ENCODE data around the gene TMEM95. TPM values are rescaled to one million over a fixed set of nuclear protein-coding genes. Genes with fewer than 3 reads are reported as not detected.
A peak's percentile ranks its signal among the peaks of the same experiment; 100 is the strongest.

The TMEM95 gene
- total and polyA plus RNA-seq, 10 of the 15 experiments (the other 5 are each of a cell fraction or from before 2014, with no cell fraction given): 0.05 to 0.28 TPM; not detected in 8

- TF ChIP-seq, protein P1, sequence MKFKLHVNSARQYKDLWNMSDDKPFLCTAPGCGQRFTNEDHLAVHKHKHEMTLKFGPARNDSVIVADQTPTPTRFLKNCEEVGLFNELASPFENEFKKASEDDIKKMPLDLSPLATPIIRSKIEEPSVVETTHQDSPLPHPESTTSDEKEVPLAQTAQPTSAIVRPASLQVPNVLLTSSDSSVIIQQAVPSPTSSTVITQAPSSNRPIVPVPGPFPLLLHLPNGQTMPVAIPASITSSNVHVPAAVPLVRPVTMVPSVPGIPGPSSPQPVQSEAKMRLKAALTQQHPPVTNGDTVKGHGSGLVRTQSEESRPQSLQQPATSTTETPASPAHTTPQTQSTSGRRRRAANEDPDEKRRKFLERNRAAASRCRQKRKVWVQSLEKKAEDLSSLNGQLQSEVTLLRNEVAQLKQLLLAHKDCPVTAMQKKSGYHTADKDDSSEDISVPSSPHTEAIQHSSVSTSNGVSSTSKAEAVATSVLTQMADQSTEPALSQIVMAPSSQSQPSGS (IDR thresholded peaks at IDR 0.05; ENCODE audit: low read length): no peak
- no peak for TF ChIP-seq ZBTB11 (CRISPR knock-in tag; IDR thresholded peaks at IDR 0.05)
- TF ChIP-seq, protein P2, sequence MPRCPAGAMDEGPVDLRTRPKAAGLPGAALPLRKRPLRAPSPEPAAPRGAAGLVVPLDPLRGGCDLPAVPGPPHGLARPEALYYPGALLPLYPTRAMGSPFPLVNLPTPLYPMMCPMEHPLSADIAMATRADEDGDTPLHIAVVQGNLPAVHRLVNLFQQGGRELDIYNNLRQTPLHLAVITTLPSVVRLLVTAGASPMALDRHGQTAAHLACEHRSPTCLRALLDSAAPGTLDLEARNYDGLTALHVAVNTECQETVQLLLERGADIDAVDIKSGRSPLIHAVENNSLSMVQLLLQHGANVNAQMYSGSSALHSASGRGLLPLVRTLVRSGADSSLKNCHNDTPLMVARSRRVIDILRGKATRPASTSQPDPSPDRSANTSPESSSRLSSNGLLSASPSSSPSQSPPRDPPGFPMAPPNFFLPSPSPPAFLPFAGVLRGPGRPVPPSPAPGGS (IDR thresholded peaks at IDR 0.05; ENCODE audit: borderline replicate concordance, insufficient read depth, low read depth, low read length, poor library complexity, severe bottlenecking): no peak
- TF ChIP-seq ZNF622 (IDR thresholded peaks at IDR 0.05): no peak
- no peak for TF ChIP-seq RUNX3 (IDR thresholded peaks at IDR 0.05; ENCODE audit: low read length)
- TF ChIP-seq SPI1 (IDR thresholded peaks at IDR 0.05; ENCODE audit: borderline replicate concordance, insufficient read depth, low read depth, low read length): no peak
- TF ChIP-seq BMI1 (IDR thresholded peaks at IDR 0.05; ENCODE audit: borderline replicate concordance): no peak
- TF ChIP-seq RAD21 (IDR thresholded peaks at IDR 0.05; ENCODE audit: insufficient read depth, low read depth, low read length): peak; percentile 39; the same call in 1 of the 2 replicates
- TF ChIP-seq, protein P3, sequence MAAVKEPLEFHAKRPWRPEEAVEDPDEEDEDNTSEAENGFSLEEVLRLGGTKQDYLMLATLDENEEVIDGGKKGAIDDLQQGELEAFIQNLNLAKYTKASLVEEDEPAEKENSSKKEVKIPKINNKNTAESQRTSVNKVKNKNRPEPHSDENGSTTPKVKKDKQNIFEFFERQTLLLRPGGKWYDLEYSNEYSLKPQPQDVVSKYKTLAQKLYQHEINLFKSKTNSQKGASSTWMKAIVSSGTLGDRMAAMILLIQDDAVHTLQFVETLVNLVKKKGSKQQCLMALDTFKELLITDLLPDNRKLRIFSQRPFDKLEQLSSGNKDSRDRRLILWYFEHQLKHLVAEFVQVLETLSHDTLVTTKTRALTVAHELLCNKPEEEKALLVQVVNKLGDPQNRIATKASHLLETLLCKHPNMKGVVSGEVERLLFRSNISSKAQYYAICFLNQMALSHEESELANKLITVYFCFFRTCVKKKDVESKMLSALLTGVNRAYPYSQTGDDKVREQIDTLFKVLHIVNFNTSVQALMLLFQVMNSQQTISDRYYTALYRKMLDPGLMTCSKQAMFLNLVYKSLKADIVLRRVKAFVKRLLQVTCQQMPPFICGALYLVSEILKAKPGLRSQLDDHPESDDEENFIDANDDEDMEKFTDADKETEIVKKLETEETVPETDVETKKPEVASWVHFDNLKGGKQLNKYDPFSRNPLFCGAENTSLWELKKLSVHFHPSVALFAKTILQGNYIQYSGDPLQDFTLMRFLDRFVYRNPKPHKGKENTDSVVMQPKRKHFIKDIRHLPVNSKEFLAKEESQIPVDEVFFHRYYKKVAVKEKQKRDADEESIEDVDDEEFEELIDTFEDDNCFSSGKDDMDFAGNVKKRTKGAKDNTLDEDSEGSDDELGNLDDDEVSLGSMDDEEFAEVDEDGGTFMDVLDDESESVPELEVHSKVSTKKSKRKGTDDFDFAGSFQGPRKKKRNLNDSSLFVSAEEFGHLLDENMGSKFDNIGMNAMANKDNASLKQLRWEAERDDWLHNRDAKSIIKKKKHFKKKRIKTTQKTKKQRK (IDR thresholded peaks at IDR 0.05; ENCODE audit: low read depth, low read length): no peak
- no peak for TF ChIP-seq MAX (IDR thresholded peaks at IDR 0.05; ENCODE audit: low read depth, low read length)
- TF ChIP-seq NR2C1 (IDR thresholded peaks at IDR 0.05): no peak
- TF ChIP-seq SIX5 (IDR thresholded peaks at IDR 0.05; ENCODE audit: low read depth, low read length, severe bottlenecking): no peak
- no peak for TF ChIP-seq JUND (IDR thresholded peaks at IDR 0.05; ENCODE audit: low read depth, low read length)
- no peak for TF ChIP-seq E2F4 (IDR thresholded peaks at IDR 0.05; ENCODE audit: low read depth, low read length)
- TF ChIP-seq WRNIP1 (IDR thresholded peaks at IDR 0.05; ENCODE audit: borderline replicate concordance, low read depth, low read length): no peak
- no peak for TF ChIP-seq CHD1 (IDR thresholded peaks at IDR 0.05; ENCODE audit: low read depth, low read length)
- no peak for TF ChIP-seq HDAC2 (IDR thresholded peaks at IDR 0.05)
- TF ChIP-seq ZNF384 (IDR thresholded peaks at IDR 0.05; ENCODE audit: borderline replicate concordance, low read depth, low read length): no peak
These were observed 38.9 kb downstream of the TMEM95 start (continued) for GRCh38 chr17:7393613-7394451.

All from GM12878 (cell line).